Stimulated activated memory B cell treated with anti-CD40 and anti-IgM and Interleukin-4, amounts not matched to agents 10 μg/mL and 1 μg/mL and 100 μg/mL, for 72 hours (primary cell): ENCODE measurements around the gene ANKRD11.
"Not testable (repeated sequence)": the region's sequence is repeated elsewhere in the genome, so short reads cannot be mapped to it uniquely, and the experiment has no call there.

Experiments
- ATAC-seq: fragments of 150-1000 bp; cut with Tn5 transposase; 2 replicates; pipeline ENCODE4 v1.10.0; 2021
- H3K27ac Mint-ChIP-seq: one replicate; pipeline ENCODE4 v1.8.0; 2022; ENCODE audit warnings: mild to moderate bottlenecking, mixed read lengths
- H3K27me3 Mint-ChIP-seq: one replicate; pipeline ENCODE4 v1.8.0; 2022; ENCODE audit warnings: mixed read lengths
- H3K36me3 Mint-ChIP-seq: one replicate; pipeline ENCODE4 v1.8.0; 2022; ENCODE audit warnings: mixed read lengths
- H3K4me1 Mint-ChIP-seq: one replicate; pipeline ENCODE4 v1.8.0; 2022; ENCODE audit warnings: mixed read lengths
- H3K4me3 Mint-ChIP-seq: one replicate; pipeline ENCODE4 v1.8.0; 2022; ENCODE audit warnings: mild to moderate bottlenecking, moderate library complexity, mixed read lengths
- H3K9me3 Mint-ChIP-seq: one replicate; pipeline ENCODE4 v1.8.0; 2022; ENCODE audit warnings: mixed read lengths

The ANKRD11 gene

GRCh38 chr16:89386306-89387185, 103.8 kb downstream of the ANKRD11 start:
- no peak for ATAC-seq
- H3K27ac Mint-ChIP-seq = peak overlapping the region; percentile 27
- H3K36me3 Mint-ChIP-seq = peaks cover 24% of the 10 kb centered on the region
- peaks cover 76% of the 10 kb centered on the region for H3K4me1 Mint-ChIP-seq
- H3K9me3 Mint-ChIP-seq = peaks cover 4% of the 10 kb centered on the region
- H3K4me3 Mint-ChIP-seq = no peak overlapping the region
- H3K27me3 Mint-ChIP-seq = no peaks in the 10 kb centered on the region

- peaks cover 4% of the 10 kb centered on the region for H3K9me3 Mint-ChIP-seq
- H3K27ac Mint-ChIP-seq = no peak overlapping the region
- H3K27me3 Mint-ChIP-seq = no peaks in the 10 kb centered on the region
- no peak overlapping the region for H3K4me3 Mint-ChIP-seq
- H3K36me3 Mint-ChIP-seq = peaks cover 24% of the 10 kb centered on the region
- no peak for ATAC-seq
- peaks cover 84% of the 10 kb centered on the region for H3K4me1 Mint-ChIP-seq
Observed at GRCh38 chr16:89385712-89386111, 104.6 kb downstream of the ANKRD11 start.

- no peak for ATAC-seq
- Mint-ChIP-seq H3K27me3 (no peaks in the 10 kb centered on the region), H3K4me1 (peaks cover 94% of the 10 kb centered on the region), H3K36me3 (peaks cover 26% of the 10 kb centered on the region), H3K27ac (no peak overlapping the region), H3K4me3 (no peak overlapping the region), H3K9me3 (peaks cover under 1% of the 10 kb centered on the region)
Observed at GRCh38 chr16:89384282-89384681, 106.1 kb downstream of the ANKRD11 start.

GRCh38 chr16:89383095-89384003, 107.0 kb downstream of the ANKRD11 start:
- H3K4me1 Mint-ChIP-seq = peaks cover 88% of the 10 kb centered on the region
- no peaks in the 10 kb centered on the region for H3K9me3 Mint-ChIP-seq
- no peaks in the 10 kb centered on the region for H3K27me3 Mint-ChIP-seq
- peaks cover 22% of the 10 kb centered on the region for H3K36me3 Mint-ChIP-seq
- no peak for ATAC-seq
- no peak overlapping the region for H3K4me3 Mint-ChIP-seq
- H3K27ac Mint-ChIP-seq = no peak overlapping the region

DNA sequence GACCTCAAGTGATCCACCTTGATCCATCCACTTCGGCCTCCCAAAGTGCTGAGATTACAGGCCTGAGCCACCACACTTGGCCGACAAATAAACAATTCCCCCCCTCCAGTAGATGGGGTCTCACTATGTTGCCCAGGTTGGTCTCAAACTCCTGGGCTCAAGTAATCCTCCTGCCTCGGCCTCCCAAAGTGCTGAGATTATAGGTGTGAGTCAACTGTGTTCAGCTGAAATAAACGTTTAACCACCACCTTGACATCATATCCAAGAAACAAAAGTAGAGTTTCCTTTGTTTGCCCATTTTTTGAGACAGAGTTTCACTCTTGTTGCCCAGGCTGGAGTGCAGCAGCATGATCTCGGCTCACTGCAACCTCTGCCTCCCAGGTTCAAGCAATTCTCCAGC, 107.8 kb downstream of the ANKRD11 start:
- H3K27me3 Mint-ChIP-seq, H3K4me3 Mint-ChIP-seq, ATAC-seq, H3K27ac Mint-ChIP-seq, H3K9me3 Mint-ChIP-seq: not testable (repeated sequence)
- H3K4me1 Mint-ChIP-seq = peaks cover 88% of the 10 kb centered on the region
- H3K36me3 Mint-ChIP-seq = peaks cover 22% of the 10 kb centered on the region

DNA sequence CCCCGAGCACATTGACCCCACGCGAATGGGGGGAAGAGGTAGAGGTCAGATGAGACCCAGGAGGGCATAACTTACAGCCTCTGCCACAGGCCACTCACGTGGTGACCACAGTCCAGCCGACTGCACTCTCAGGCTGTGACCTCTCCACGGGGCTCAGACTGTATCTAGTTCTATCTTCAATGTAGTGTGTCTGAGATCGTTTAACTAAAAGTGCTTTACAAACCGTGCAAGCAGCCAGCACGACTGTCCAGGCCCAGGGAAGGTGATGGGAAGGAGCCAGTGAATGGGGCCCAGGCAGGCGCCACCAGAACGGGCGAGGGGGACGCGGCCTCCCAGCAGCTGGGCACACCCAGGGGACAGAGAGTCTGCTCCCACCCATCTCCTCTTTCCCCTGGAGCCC, 108.6 kb downstream of the ANKRD11 start:
- Mint-ChIP-seq H3K27me3 (no peaks in the 10 kb centered on the region), H3K4me3 (no peak overlapping the region), H3K9me3 (peaks cover 3% of the 10 kb centered on the region), H3K4me1 (peaks cover 87% of the 10 kb centered on the region), H3K27ac (no peak overlapping the region), H3K36me3 (peaks cover 22% of the 10 kb centered on the region)
- no peak for ATAC-seq

DNA sequence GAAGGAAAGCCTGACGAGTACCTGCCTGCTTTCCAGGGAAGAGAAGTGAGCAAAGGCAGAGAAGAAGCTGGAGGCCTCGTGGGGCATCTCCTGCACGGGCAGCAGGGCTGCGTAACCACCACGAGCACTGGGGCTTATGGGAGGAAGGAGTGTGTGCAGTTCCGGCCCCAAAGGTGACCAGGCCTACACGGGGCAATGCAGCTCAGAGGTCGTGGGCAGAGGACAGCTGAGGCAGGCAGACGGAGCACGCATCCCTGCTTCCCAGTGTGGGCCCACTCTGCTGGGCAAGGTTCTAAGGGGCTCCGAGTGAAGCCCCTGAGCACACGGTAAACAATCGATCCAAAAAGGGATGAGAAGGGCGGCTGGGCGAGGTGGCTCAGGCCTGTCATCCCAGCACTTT, 109.7 kb downstream of the ANKRD11 start:
- ATAC-seq = no peak
- peaks cover 31% of the 10 kb centered on the region for H3K36me3 Mint-ChIP-seq
- peaks cover 77% of the 10 kb centered on the region for H3K4me1 Mint-ChIP-seq
- H3K27ac Mint-ChIP-seq = no peak overlapping the region
- H3K4me3 Mint-ChIP-seq = no peak overlapping the region
- H3K27me3 Mint-ChIP-seq = no peaks in the 10 kb centered on the region
- peaks cover 6% of the 10 kb centered on the region for H3K9me3 Mint-ChIP-seq

DNA sequence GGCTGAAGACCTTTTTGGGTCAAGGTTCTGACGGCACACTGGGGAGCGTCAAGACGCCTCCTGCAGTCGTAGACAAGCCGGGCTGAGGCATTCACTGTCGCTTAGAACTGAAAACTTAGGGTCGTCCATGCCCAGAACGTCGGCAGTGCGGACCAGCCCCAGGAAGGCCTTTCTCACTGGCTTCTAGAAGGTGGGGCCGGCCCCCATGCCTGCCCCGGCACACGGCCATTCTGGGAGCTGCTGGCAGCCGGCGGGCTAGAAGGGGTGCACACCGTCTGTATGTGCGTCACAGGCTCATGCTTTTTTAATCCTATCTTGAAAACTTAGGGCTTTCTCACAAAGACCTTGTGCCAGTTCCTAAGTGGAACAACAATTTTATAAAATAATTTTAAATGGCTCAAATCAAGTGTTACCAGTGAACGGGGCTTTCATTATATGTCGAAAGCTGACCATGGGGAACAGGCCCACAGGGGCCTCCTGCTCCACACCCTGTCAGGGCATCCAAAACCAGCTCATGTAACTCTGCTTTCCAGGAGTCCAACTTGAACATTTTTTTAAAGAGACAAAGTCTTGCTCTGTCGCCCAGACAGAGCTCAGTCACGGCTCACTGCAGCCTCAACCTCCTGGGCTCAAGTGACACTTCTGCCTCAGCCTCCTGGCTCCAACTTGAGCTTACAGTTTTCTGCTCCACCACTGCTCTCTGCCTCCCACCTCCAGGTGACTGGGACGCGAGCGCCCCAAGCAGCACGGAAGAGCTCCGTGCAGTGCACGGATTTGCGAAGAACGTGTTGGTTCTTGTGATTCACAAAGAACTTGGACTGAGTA, 111.2 kb downstream of the ANKRD11 start:
- no peak overlapping the region for H3K4me3 Mint-ChIP-seq
- H3K9me3 Mint-ChIP-seq = peaks cover 6% of the 10 kb centered on the region
- H3K36me3 Mint-ChIP-seq = peaks cover 26% of the 10 kb centered on the region
- no peak for ATAC-seq
- H3K27ac Mint-ChIP-seq = no peak overlapping the region
- peaks cover 78% of the 10 kb centered on the region for H3K4me1 Mint-ChIP-seq
- no peaks in the 10 kb centered on the region for H3K27me3 Mint-ChIP-seq

GRCh38 chr16:89377453-89377848, 112.9 kb downstream of the ANKRD11 start:
- ATAC-seq = no peak
- Mint-ChIP-seq H3K4me3 (no peak overlapping the region), H3K9me3 (peaks cover 6% of the 10 kb centered on the region), H3K27me3 (no peaks in the 10 kb centered on the region), H3K4me1 (peaks cover 77% of the 10 kb centered on the region), H3K27ac (no peak overlapping the region), H3K36me3 (peaks cover 29% of the 10 kb centered on the region)

GRCh38 chr16:89376812-89377452, 113.4 kb downstream of the ANKRD11 start:
- Mint-ChIP-seq H3K4me3 (no peak overlapping the region), H3K36me3 (peaks cover 29% of the 10 kb centered on the region), H3K27ac (no peak overlapping the region), H3K9me3 (peaks cover 6% of the 10 kb centered on the region), H3K27me3 (no peaks in the 10 kb centered on the region), H3K4me1 (peaks cover 78% of the 10 kb centered on the region)
- no peak for ATAC-seq

- Mint-ChIP-seq H3K36me3 (peaks cover 36% of the 10 kb centered on the region), H3K27me3 (no peaks in the 10 kb centered on the region), H3K4me3 (no peak overlapping the region), H3K4me1 (peaks cover 78% of the 10 kb centered on the region), H3K27ac (no peak overlapping the region), H3K9me3 (peaks cover 6% of the 10 kb centered on the region)
- no peak for ATAC-seq
Observed at GRCh38 chr16:89375686-89376085, 114.7 kb downstream of the ANKRD11 start.

DNA sequence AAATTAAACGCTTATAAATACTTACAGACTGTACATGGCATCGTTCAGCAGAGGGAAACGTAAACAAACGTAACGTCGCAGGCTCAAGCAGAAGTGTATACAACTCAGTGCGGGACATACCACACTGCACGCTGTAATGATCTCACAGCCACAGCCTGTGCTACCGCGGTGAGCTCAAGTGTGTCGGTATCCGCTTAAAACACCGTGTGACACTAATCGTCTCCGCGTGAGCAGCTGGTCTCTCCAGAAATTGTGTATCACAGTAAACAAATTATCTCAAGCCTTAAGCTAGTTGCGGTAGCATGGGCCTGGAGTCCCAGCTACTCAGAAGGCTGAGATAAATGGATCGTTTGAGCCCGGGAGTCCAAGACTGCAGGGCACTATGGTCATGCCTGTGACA, 115.3 kb downstream of the ANKRD11 start:
- peaks cover 36% of the 10 kb centered on the region for H3K36me3 Mint-ChIP-seq
- no peak overlapping the region for H3K4me3 Mint-ChIP-seq
- no peaks in the 10 kb centered on the region for H3K27me3 Mint-ChIP-seq
- H3K27ac Mint-ChIP-seq = peak overlapping the region; percentile 44
- peak; percentile 95 for ATAC-seq
- peaks cover 6% of the 10 kb centered on the region for H3K9me3 Mint-ChIP-seq
- peaks cover 78% of the 10 kb centered on the region for H3K4me1 Mint-ChIP-seq

- Mint-ChIP-seq H3K36me3 (peaks cover 38% of the 10 kb centered on the region), H3K27ac (peak overlapping the region; percentile 44), H3K4me3 (peak overlapping the region; percentile 68), H3K9me3 (peaks cover 6% of the 10 kb centered on the region), H3K4me1 (peaks cover 78% of the 10 kb centered on the region), H3K27me3 (no peaks in the 10 kb centered on the region)
- peak; percentile 52 for ATAC-seq
Observed at GRCh38 chr16:89374393-89374960, 115.9 kb downstream of the ANKRD11 start.
